Subcutaneous adipose tissue (tissue), 4 donors: ENCODE results near the gene GOLIM4. TPM values are rescaled to one million over a fixed set of nuclear protein-coding genes. Genes with fewer than 3 reads are reported as not detected.

Source experiments
- total RNA-seq, 4 donors: library from RNA; depleted of rRNA; stranded (reverse); fragments of >200 nt; gene quantifications; one replicate each; pipeline ENCODE4 v1.1.0, GENCODE V29; 2016
- TF ChIP-seq, protein P1 (sequence below): fragments of 450-650 bp; IDR thresholded peaks from one replicate; pipeline ENCODE4 v1.5.1; 2016; ENCODE audit warnings: low read depth, mild to moderate bottlenecking, control low read depth, antibody characterized with exemption, moderate library complexity

Gene GOLIM4
- total RNA-seq, 4 donors from 2014 or later, result 23.0 to 33.9 (median 26.1) TPM

DNA sequence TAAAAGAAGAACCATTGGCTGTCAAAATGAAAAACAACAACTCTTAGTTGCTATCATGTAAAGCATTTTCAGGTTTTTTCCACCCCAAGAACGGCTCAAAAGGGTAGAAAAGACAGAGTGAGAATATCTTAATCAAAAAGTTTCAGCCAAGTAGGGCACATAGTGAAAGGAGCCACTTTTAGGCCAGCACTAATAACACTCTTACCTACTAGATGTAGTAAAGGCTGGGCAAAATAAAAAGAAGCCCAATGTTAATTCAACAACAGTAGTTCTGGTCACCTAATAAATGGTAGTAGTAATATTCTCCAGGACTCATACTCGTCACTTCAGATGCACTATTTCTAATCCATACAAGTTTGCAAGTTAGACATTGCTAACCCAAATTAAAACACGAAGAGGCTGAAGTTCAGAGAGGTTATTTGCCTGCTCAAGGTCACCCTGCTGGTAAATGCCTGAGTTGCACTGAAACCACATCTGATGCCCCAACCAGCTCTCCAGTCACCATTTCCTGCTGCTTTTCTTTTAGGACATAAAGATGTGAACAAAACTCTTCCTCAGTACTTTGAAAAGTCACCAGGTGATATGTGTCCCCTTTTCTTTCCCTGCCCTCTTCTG is 7.5 kb downstream of the GOLIM4 start:
- TF ChIP-seq, protein P1, sequence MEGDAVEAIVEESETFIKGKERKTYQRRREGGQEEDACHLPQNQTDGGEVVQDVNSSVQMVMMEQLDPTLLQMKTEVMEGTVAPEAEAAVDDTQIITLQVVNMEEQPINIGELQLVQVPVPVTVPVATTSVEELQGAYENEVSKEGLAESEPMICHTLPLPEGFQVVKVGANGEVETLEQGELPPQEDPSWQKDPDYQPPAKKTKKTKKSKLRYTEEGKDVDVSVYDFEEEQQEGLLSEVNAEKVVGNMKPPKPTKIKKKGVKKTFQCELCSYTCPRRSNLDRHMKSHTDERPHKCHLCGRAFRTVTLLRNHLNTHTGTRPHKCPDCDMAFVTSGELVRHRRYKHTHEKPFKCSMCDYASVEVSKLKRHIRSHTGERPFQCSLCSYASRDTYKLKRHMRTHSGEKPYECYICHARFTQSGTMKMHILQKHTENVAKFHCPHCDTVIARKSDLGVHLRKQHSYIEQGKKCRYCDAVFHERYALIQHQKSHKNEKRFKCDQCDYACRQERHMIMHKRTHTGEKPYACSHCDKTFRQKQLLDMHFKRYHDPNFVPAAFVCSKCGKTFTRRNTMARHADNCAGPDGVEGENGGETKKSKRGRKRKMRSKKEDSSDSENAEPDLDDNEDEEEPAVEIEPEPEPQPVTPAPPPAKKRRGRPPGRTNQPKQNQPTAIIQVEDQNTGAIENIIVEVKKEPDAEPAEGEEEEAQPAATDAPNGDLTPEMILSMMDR, result no peak

DNA sequence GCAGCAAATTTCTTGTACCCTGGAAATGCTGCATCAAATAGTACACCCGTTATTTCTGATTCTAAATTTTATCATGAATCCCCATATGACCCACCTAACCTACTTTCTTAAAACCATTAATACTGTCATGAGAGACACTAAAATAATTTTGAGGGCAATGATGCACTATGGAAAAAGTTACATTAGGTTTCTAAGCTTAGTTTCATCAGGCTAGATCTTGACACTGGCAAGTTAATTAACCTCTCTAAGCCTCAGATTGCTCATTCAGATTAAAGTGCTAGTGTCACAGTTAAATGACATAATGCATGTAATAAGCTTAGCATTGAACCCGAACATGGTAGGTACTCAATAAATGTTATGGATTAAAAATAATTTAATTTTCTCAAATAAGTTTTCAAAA is 8.2 kb downstream of the GOLIM4 start:
- TF ChIP-seq, protein P1, result no peak

DNA sequence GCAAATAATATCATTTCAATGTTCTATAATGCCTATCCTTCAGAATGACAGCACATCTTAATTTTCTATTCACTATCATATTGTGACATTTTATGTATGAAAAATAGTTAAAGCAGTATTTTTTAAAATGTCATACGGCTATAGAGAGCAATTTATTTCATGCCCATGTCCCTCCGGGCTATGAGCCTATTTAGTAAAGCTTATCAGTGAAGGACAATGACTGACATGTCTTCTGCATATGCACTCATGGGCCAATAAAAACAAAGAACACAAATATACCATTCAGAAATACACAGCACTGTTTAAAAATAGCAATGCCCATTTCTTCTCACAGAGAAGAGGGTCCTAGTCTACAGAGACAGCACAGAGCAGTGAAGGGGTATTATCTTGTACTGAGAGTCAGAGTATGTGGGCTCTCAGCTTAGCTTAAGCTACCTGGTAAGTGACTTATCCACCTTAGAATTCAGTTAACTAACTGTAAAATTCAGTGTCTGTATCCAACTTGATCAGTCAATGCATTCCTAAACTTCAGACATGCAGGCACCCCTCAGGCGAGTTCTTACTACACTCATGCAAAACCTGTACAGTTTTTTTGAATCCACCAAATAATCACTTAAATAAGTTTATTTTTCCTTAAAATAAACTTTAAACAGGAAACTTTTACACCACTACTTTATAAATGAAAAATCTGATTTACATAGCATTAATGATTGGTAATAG is 9.0 kb downstream of the GOLIM4 start:
- TF ChIP-seq, protein P1, result no peak

DNA sequence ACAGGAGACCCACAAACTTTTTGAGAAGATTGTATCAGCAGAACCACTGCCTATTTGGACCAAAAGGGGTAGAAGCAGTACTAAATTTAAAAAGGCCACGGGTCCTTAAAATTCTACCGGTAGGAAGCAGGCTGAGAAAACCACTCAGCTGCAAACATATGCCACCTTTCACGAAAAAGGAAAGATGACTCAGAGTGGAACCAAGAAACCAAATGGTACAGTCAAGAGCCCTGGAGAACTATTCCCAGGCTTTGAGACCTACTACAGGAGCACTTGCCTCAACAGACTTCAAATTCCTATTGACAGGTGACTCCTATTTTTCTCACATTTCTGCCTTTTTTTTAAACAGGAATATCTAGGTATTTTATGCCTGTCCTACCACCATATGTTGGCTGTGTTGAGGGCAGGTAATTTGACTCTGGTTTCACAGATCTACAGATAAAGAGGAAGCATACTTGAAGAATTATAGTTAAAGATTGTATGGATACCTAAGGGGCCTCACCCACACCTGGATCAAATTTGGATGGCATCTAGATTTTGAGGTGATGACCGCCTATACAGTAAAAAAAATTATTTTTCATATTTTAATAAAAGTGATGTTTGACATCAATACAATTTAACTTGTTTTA is 10.1 kb downstream of the GOLIM4 start:
- TF ChIP-seq, protein P1, result no peak

DNA sequence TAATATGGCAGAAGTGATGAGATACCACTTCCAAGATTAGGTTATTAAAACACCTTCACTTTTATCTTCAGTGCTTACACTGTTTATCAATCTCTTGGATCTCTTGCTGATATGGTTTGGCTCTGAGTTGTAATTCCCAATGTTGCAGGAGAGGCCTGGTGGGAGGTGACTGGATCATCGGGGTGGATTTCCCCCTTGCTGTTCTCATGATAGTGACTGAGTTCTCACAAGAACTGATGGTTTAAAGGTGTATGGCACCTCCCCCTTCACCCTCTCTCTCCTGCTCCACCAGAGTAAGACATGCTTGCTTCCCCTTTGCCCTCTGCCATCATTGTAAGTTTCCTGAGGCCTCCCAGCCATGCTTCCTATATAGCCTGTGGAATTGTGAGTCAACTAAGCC is 11.8 kb downstream of the GOLIM4 start:
- TF ChIP-seq, protein P1, result no peak

DNA sequence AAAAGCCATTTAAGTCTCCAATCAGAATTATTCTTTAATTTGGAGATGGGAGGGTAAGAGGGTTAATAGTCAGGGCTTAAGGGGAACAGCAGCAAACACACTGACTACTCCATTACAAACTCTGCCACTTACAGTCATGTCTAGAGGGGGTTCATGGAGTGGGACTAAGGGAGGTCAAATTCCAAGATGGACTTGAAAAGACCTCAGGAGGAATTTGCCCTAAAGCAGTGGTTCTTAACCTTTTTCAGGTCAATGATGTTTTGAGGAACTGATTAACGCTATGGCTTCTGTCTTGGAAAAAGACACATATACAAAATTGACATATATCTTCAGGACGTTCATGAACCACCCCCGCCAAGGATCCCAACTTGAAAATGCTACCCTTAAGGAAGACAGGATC is 13.9 kb downstream of the GOLIM4 start:
- TF ChIP-seq, protein P1, result no peak

DNA sequence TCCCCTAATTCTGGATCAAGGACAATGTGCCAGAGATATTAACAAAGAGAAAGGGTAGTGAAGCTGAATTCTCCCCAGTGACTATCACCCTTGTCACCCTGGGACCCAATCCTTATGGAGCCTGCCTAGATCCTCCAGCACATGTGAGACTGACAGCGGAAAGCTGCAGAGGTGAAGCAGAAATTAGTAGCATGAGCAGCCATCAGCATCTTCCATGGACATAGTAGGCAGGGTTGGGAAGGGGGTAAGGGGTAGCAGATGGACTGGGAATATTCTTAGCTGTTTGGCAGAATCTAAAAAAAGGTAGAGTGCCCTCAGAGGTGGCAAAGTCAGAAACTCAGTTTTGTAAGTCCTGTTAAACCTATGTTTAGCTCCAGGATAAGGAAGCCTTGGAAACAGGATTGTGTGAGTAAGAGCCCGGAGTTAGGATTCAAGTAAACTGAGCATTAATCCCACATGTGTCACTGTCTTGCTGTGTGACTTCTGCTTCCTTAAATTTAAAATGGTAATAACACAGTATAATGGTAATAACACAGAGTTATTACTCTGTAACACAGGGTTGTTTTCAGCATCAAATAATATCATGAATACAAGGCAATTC is 14.5 kb downstream of the GOLIM4 start:
- TF ChIP-seq, protein P1, result no peak
